KMS-11 (cell line): ENCODE measurements around the gene KNCN.

Experiments used
- H2AFZ ChIP-seq: fragments of 200-600 bp; sonication (generic); 2 replicates; pipeline ENCODE4 v1.6.1; 2016; ENCODE audit warnings: antibody characterized with exemption, mixed run types, low read depth
- H3K27ac ChIP-seq: fragments of 200-600 bp; sonication (generic); 2 replicates; pipeline ENCODE4 v1.6.1; 2016; ENCODE audit warnings: mild to moderate bottlenecking, mixed run types
- H3K27me3 ChIP-seq: fragments of 200-600 bp; sonication (generic); 2 replicates; pipeline ENCODE4 v1.6.1; 2017; ENCODE audit warnings: mild to moderate bottlenecking, low read depth, mixed run types, moderate library complexity; ENCODE audit not compliant: insufficient read depth
- H3K36me3 ChIP-seq: fragments of 200-600 bp; sonication (generic); 2 replicates; pipeline ENCODE4 v1.6.1; 2017; ENCODE audit warnings: mild to moderate bottlenecking, mixed run types; ENCODE audit not compliant: insufficient read depth
- H3K4me1 ChIP-seq: fragments of 200-600 bp; sonication (generic); 2 replicates; pipeline ENCODE4 v1.6.1; 2016; ENCODE audit warnings: mild to moderate bottlenecking, low read depth, mixed run types; ENCODE audit not compliant: poor library complexity, severe bottlenecking
- H3K4me2 ChIP-seq: fragments of 200-600 bp; sonication (generic); 2 replicates; pipeline ENCODE4 v1.7.0; 2016; ENCODE audit warnings: mild to moderate bottlenecking, mixed run types
- H3K4me3 ChIP-seq: fragments of 200-600 bp; sonication (generic); IDR thresholded peaks from 2 replicates; pipeline ENCODE4 v1.6.1; 2017; ENCODE audit warnings: low read depth, low read length, mixed read lengths; ENCODE audit not compliant: insufficient read depth
- H3K79me2 ChIP-seq: fragments of 200-600 bp; sonication (generic); 2 replicates; pipeline ENCODE4 v1.6.1; 2016; ENCODE audit warnings: low read depth, mixed run types; ENCODE audit not compliant: insufficient read depth
- H3K9ac ChIP-seq: fragments of 200-600 bp; sonication (generic); 2 replicates; pipeline ENCODE4 v1.6.1; 2016; ENCODE audit warnings: mild to moderate bottlenecking, mixed run types
- H4K20me1 ChIP-seq: fragments of 200-600 bp; sonication (generic); 2 replicates; pipeline ENCODE4 v1.6.1; 2016; ENCODE audit warnings: mild to moderate bottlenecking, mixed run types; ENCODE audit not compliant: insufficient read depth
- TF ChIP-seq, protein P1 (sequence below): fragments of 200-600 bp; sonication (generic); conservative IDR thresholded peaks from 2 replicates; pipeline ENCODE4 v1.6.1; 2017; ENCODE audit warnings: low read depth, mild to moderate bottlenecking, antibody characterized with exemption, low read length, moderate library complexity, mixed read lengths

The KNCN gene

DNA sequence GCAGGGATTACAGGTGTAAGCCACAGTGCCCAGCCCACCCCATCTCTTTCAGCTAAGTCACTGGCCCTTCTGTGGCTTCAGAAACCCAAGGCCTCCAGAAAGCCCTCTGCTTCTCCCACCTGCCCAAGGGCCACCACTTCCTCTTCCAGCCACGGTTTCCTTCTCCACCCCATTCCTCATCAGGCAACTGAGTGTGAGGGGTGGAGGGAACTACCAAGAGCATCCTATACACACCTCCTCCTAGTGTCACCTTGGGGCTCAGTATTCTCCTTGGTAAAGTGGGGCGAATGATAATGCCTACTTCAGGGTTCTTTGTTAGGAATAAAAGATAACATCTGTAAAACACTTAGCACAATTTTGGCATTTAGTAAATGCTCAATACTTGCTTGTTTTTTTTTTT is 30.0 kb downstream of the KNCN start:
- no peak overlapping the region for H3K4me3 ChIP-seq
- no peak overlapping the region for H3K27ac ChIP-seq
- no peaks in the 10 kb centered on the region for H3K36me3 ChIP-seq
- no peaks in the 10 kb centered on the region for H3K79me2 ChIP-seq
- H3K9ac ChIP-seq: no peak overlapping the region
- no peaks in the 10 kb centered on the region for H4K20me1 ChIP-seq
- no peaks in the 10 kb centered on the region for H3K4me1 ChIP-seq
- no peak overlapping the region for H3K4me2 ChIP-seq
- no peak overlapping the region for H2AFZ ChIP-seq
- TF ChIP-seq, protein P1, sequence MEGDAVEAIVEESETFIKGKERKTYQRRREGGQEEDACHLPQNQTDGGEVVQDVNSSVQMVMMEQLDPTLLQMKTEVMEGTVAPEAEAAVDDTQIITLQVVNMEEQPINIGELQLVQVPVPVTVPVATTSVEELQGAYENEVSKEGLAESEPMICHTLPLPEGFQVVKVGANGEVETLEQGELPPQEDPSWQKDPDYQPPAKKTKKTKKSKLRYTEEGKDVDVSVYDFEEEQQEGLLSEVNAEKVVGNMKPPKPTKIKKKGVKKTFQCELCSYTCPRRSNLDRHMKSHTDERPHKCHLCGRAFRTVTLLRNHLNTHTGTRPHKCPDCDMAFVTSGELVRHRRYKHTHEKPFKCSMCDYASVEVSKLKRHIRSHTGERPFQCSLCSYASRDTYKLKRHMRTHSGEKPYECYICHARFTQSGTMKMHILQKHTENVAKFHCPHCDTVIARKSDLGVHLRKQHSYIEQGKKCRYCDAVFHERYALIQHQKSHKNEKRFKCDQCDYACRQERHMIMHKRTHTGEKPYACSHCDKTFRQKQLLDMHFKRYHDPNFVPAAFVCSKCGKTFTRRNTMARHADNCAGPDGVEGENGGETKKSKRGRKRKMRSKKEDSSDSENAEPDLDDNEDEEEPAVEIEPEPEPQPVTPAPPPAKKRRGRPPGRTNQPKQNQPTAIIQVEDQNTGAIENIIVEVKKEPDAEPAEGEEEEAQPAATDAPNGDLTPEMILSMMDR: no peak
- no peaks in the 10 kb centered on the region for H3K27me3 ChIP-seq

DNA sequence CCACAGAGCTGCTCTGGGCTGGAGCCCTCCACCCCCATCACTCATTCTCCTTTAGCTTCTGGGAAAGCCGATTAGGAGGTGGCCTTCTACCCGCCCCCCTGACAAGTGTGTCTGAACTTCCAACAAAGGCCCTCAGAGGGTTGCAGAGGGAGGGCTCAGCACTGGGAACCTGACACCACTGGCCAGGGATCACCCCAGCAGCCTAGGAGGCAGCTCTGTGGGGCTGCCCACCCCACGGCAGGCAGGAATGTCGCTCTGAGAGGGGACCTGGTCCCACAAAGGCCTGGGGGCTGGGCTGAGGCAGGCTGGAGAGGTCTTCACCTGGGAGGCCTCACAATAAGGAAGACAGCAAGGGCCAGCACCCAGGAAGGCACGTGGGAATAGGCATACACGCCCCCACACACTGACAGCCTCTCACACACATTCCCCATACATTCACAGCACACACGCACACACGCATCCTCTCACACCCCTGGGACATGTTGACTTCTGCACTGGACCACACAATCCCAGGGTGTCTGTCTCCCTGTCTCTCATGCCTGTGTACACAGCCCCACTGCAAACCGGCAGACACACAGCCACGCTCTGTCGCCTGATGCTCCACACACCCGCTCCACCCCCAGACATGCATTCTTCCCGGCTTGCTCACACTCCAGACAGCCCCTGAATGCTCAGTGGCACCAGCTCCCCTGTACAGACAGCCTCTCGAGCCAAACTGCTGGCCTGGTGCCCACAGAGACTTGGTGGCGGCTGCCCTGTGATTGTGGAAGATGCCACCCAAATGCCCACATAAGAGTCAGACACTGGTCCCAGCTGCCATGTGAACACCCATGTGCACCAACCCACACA is 31.2 kb downstream of the KNCN start:
- Histone ChIP-seq H3K4me3 (no peak overlapping the region), H3K4me2 (no peak overlapping the region), H3K36me3 (no peaks in the 10 kb centered on the region), H3K27ac (no peak overlapping the region), H4K20me1 (no peaks in the 10 kb centered on the region), H3K79me2 (no peaks in the 10 kb centered on the region), H3K9ac (no peak overlapping the region), H3K27me3 (no peaks in the 10 kb centered on the region), H3K4me1 (no peaks in the 10 kb centered on the region), H2AFZ (no peak overlapping the region)
- TF ChIP-seq, protein P1: no peak

- Histone ChIP-seq H3K4me1 (no peaks in the 10 kb centered on the region), H3K27me3 (no peaks in the 10 kb centered on the region), H3K9ac (no peak overlapping the region), H3K36me3 (no peaks in the 10 kb centered on the region), H3K4me2 (no peak overlapping the region), H4K20me1 (no peaks in the 10 kb centered on the region), H3K27ac (no peak overlapping the region), H3K79me2 (no peaks in the 10 kb centered on the region), H3K4me3 (no peak overlapping the region), H2AFZ (no peak overlapping the region)
- TF ChIP-seq, protein P1: no peak
These were observed 32.2 kb downstream of the KNCN start for GRCh38 chr1:46519209-46519608.

- H3K4me3 ChIP-seq: no peak overlapping the region
- H3K27me3 ChIP-seq: no peaks in the 10 kb centered on the region
- H3K79me2 ChIP-seq: no peaks in the 10 kb centered on the region
- TF ChIP-seq, protein P1: no peak
- no peaks in the 10 kb centered on the region for H3K36me3 ChIP-seq
- no peak overlapping the region for H3K9ac ChIP-seq
- H3K4me1 ChIP-seq: no peaks in the 10 kb centered on the region
- H3K4me2 ChIP-seq: no peak overlapping the region
- H4K20me1 ChIP-seq: no peaks in the 10 kb centered on the region
- H2AFZ ChIP-seq: no peak overlapping the region
- H3K27ac ChIP-seq: no peak overlapping the region
These were observed 33.4 kb downstream of the KNCN start for GRCh38 chr1:46517932-46518498.
